Bronchial epithelial cell (primary cell): ENCODE measurements around the gene UNKL. TPM values are rescaled to one million over a fixed set of nuclear protein-coding genes. Genes with fewer than 3 reads are reported as not detected.
"Not testable (repeated sequence)": the region's sequence is repeated elsewhere in the genome, so short reads cannot be mapped to it uniquely, and the experiment has no call there.

ENCODE experiments used
- DNase-seq: peaks from one replicate; pipeline ENCODE4 v3.0.0-alpha.2; 2010; ENCODE audit warnings: low read depth
- FAIRE-seq: peaks from 2 replicates; lab custom pipeline; 2011; peaks lifted over from hg19 to GRCh38; lab: Jason Lieb, UNC
- H3K27me3 ChIP-seq: 2 replicates; pipeline ENCODE4 v1.5.1; 2011; ENCODE audit warnings: low read length; ENCODE audit not compliant: control insufficient read depth, insufficient read depth
- H3K36me3 ChIP-seq: 2 replicates; pipeline ENCODE4 v1.5.1; 2011; ENCODE audit warnings: low read length; ENCODE audit not compliant: control insufficient read depth, insufficient read depth
- H3K4me3 ChIP-seq: 2 replicates; pipeline ENCODE4 v1.5.1; 2011; ENCODE audit warnings: mild to moderate bottlenecking, low read depth, low read length, control low read depth
- total RNA-seq: library from RNA; depleted of rRNA; stranded (reverse); fragments of >200 nt; gene quantifications from 2 replicates; pipeline ENCODE4 v1.2.1, GENCODE V29; 2014
- TF ChIP-seq, protein P1 (sequence below): IDR thresholded peaks from 2 replicates; pipeline ENCODE4 v1.5.1; 2011; ENCODE audit warnings: mild to moderate bottlenecking, moderate library complexity, low read length, control low read depth, inconsistent platforms; ENCODE audit not compliant: insufficient read depth, severe bottlenecking

UNKL gene
- total RNA-seq, 1 donor from 2014 or later = 2.4 TPM

DNA sequence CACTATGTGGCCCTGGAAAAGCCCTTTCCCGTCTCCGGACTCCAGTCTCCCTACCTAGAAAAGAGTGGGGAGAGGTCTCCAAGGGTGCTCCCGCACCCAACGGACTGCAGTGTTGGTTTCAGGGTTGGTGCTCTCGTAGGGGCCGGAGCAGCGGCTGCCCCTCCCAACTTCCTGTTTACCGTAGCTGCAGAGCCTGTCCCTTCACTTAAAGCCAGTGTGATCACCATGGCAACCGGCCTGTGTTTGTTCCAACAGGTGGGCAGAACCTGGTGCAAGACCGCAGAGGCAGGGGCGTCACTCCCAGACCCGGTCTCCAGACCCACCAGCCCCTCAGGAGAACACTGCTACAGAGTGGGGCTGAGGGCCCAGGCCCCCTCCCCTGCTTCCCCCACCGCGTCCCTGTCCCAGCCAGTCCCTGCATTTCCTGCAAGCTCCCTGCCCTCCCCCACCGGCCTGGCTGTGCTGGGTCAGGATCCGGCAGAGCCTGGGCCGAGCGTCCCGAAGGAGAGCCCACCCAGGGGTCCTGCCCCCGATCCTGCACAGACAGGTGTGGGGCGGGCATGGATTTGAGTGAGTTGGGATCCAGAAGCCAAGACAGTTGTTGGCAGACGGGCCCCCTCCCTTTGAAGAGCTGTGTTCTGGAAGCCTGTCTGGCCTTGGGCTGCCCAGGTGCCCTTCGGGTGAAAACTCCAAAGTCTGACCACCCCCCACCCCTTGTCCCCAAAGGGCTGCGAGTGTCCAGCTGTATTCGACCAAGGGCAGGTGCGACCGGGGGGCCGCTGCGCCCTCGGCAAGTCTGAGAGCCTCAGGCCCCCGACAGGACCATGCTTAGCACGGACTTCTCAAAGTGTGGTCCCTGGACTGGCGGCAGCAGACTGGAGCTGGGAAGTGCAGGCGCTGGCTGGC, 82.5 kb downstream of the UNKL start:
- no peak overlapping the region for H3K4me3 ChIP-seq
- TF ChIP-seq, protein P1, sequence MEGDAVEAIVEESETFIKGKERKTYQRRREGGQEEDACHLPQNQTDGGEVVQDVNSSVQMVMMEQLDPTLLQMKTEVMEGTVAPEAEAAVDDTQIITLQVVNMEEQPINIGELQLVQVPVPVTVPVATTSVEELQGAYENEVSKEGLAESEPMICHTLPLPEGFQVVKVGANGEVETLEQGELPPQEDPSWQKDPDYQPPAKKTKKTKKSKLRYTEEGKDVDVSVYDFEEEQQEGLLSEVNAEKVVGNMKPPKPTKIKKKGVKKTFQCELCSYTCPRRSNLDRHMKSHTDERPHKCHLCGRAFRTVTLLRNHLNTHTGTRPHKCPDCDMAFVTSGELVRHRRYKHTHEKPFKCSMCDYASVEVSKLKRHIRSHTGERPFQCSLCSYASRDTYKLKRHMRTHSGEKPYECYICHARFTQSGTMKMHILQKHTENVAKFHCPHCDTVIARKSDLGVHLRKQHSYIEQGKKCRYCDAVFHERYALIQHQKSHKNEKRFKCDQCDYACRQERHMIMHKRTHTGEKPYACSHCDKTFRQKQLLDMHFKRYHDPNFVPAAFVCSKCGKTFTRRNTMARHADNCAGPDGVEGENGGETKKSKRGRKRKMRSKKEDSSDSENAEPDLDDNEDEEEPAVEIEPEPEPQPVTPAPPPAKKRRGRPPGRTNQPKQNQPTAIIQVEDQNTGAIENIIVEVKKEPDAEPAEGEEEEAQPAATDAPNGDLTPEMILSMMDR = no peak
- DNase-seq (no peak), FAIRE-seq (no peak)
- H3K27me3 ChIP-seq = peaks cover 36% of the 10 kb centered on the region
- no peaks in the 10 kb centered on the region for H3K36me3 ChIP-seq

GRCh38 chr16:1330931-1331711, 83.4 kb downstream of the UNKL start:
- TF ChIP-seq, protein P1 = no peak
- DNase-seq (no peak), FAIRE-seq (no peak)
- no peaks in the 10 kb centered on the region for H3K36me3 ChIP-seq
- no peak overlapping the region for H3K4me3 ChIP-seq
- peaks cover 33% of the 10 kb centered on the region for H3K27me3 ChIP-seq

GRCh38 chr16:1330260-1330914, 84.1 kb downstream of the UNKL start:
- Histone ChIP-seq H3K36me3 (no peaks in the 10 kb centered on the region), H3K4me3 (no peak overlapping the region), H3K27me3 (peaks cover 28% of the 10 kb centered on the region)
- DNase-seq = no peak
- TF ChIP-seq, protein P1 = peak; percentile 40
- no peak for FAIRE-seq

GRCh38 chr16:1328961-1329360, 85.5 kb downstream of the UNKL start:
- DNase-seq, FAIRE-seq, H3K36me3 ChIP-seq, H3K4me3 ChIP-seq: not testable (repeated sequence)
- H3K27me3 ChIP-seq = peaks cover 15% of the 10 kb centered on the region

- H3K36me3 ChIP-seq, H3K4me3 ChIP-seq, DNase-seq, FAIRE-seq: not testable (repeated sequence)
- H3K27me3 ChIP-seq = peaks cover 12% of the 10 kb centered on the region
Observed at GRCh38 chr16:1328136-1328535, 86.4 kb downstream of the UNKL start.

GRCh38 chr16:1327619-1327947, 86.9 kb downstream of the UNKL start:
- DNase-seq (no peak), FAIRE-seq (no peak)
- H3K27me3 ChIP-seq = peaks cover 6% of the 10 kb centered on the region
- H3K4me3 ChIP-seq = no peak overlapping the region
- TF ChIP-seq, protein P1 = no peak
- H3K36me3 ChIP-seq = peaks cover 5% of the 10 kb centered on the region
